ENCODE data around the gene RIC8A. TPM values are rescaled to one million over a fixed set of nuclear protein-coding genes. Genes with fewer than 3 reads are reported as not detected.

RIC8A gene
- total RNA-seq, 3 donors from 2014 or later (not counting 1 experiment from before 2014, with no cell fraction given): 102 to 153 (median 106) TPM

- Mint-ChIP-seq H3K9me3 (no peaks in the 10 kb centered on the region), H3K4me3 (no peak overlapping the region), H3K4me1 (peaks cover 14 to 19% of the 10 kb centered on the region in 2 donors), H3K27me3 (ENCODE audit: low read depth in 2 of 2) (no peaks in the 10 kb centered on the region), H3K36me3 (no peaks in the 10 kb centered on the region), H3K27ac (no peak overlapping the region)
- 93% methylated on average over 8 of the region's 8 CpGs for WGBS (ENCODE audit: insufficient coverage)
- ATAC-seq: no peak
- Histone ChIP-seq H3K9me3 (ENCODE audit: control insufficient read depth, insufficient read depth, low read length) (no peaks in the 10 kb centered on the region), H3K4me3 (ENCODE audit: low read length) (no peak overlapping the region), H3K27ac (ENCODE audit: low read length) (no peak overlapping the region), H3K4me1 (ENCODE audit: control insufficient read depth, insufficient read depth, low read length) (peaks cover 4% of the 10 kb centered on the region), H3K36me3 (ENCODE audit: control insufficient read depth, insufficient read depth, low read length) (peaks cover 20% of the 10 kb centered on the region), H3K27me3 (ENCODE audit: control insufficient read depth, insufficient read depth, low read length) (no peaks in the 10 kb centered on the region)
- no peak for DNase-seq
- intact Hi-C loops (cut with micrococcal nuclease): no loop called here
- TF ChIP-seq, protein P1, sequence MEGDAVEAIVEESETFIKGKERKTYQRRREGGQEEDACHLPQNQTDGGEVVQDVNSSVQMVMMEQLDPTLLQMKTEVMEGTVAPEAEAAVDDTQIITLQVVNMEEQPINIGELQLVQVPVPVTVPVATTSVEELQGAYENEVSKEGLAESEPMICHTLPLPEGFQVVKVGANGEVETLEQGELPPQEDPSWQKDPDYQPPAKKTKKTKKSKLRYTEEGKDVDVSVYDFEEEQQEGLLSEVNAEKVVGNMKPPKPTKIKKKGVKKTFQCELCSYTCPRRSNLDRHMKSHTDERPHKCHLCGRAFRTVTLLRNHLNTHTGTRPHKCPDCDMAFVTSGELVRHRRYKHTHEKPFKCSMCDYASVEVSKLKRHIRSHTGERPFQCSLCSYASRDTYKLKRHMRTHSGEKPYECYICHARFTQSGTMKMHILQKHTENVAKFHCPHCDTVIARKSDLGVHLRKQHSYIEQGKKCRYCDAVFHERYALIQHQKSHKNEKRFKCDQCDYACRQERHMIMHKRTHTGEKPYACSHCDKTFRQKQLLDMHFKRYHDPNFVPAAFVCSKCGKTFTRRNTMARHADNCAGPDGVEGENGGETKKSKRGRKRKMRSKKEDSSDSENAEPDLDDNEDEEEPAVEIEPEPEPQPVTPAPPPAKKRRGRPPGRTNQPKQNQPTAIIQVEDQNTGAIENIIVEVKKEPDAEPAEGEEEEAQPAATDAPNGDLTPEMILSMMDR (IDR thresholded peaks at IDR 0.05): no peak
Observed at GRCh38 chr11:199782-200181, 7.7 kb upstream of the RIC8A start.

GRCh38 chr11:200224-201003 lies 7.1 kb upstream of the RIC8A start:
- no peak overlapping the region for H3K27ac ChIP-seq (ENCODE audit: low read length)
- H3K36me3 Mint-ChIP-seq: no peaks in the 10 kb centered on the region
- intact Hi-C loops (cut with micrococcal nuclease): no loop called here
- H3K9me3 ChIP-seq (ENCODE audit: control insufficient read depth, insufficient read depth, low read length): no peaks in the 10 kb centered on the region
- no peaks in the 10 kb centered on the region for H3K9me3 Mint-ChIP-seq
- no peak for ATAC-seq
- H3K27me3 ChIP-seq (ENCODE audit: control insufficient read depth, insufficient read depth, low read length): no peaks in the 10 kb centered on the region
- peaks cover 26% of the 10 kb centered on the region for H3K36me3 ChIP-seq (ENCODE audit: control insufficient read depth, insufficient read depth, low read length)
- peaks cover 14 to 19% of the 10 kb centered on the region in 2 donors for H3K4me1 Mint-ChIP-seq
- no peak overlapping the region for H3K27ac Mint-ChIP-seq
- WGBS (ENCODE audit: insufficient coverage): 95% methylated on average over 13 of the region's 13 CpGs
- DNase-seq: no peak
- peaks cover 10% of the 10 kb centered on the region for H3K4me1 ChIP-seq (ENCODE audit: control insufficient read depth, insufficient read depth, low read length)
- H3K27me3 Mint-ChIP-seq (ENCODE audit: low read depth in 2 of 2): no peaks in the 10 kb centered on the region
- no peak overlapping the region for H3K4me3 Mint-ChIP-seq
- TF ChIP-seq, protein P1 (IDR thresholded peaks at IDR 0.05): no peak
- H3K4me3 ChIP-seq (ENCODE audit: low read length): no peak overlapping the region

- Mint-ChIP-seq H3K4me1 (peaks cover 26 to 29% of the 10 kb centered on the region in 2 donors), H3K4me3 (no peak overlapping the region), H3K9me3 (no peaks in the 10 kb centered on the region), H3K27ac (peak overlapping the region; percentile 14 to 69), H3K27me3 (ENCODE audit: low read depth in 2 of 2) (no peaks in the 10 kb centered on the region), H3K36me3 (no peaks in the 10 kb centered on the region)
- no peak for DNase-seq
- intact Hi-C loops (cut with micrococcal nuclease): no loop called here
- no peak overlapping the region for H3K4me3 ChIP-seq (ENCODE audit: low read length)
- ATAC-seq: no peak
- TF ChIP-seq, protein P1 (IDR thresholded peaks at IDR 0.05): no peak
- H3K36me3 ChIP-seq (ENCODE audit: control insufficient read depth, insufficient read depth, low read length): peaks cover 27% of the 10 kb centered on the region
- H3K27me3 ChIP-seq (ENCODE audit: control insufficient read depth, insufficient read depth, low read length): no peaks in the 10 kb centered on the region
- 54% methylated on average over 15 of the region's 15 CpGs for WGBS (ENCODE audit: insufficient coverage)
- no peak overlapping the region for H3K27ac ChIP-seq (ENCODE audit: low read length)
- no peaks in the 10 kb centered on the region for H3K9me3 ChIP-seq (ENCODE audit: control insufficient read depth, insufficient read depth, low read length)
- H3K4me1 ChIP-seq (ENCODE audit: control insufficient read depth, insufficient read depth, low read length): peaks cover 25% of the 10 kb centered on the region
Observed at GRCh38 chr11:201966-202365, 5.5 kb upstream of the RIC8A start.
